ENCODE data around the gene ADA. TPM values are rescaled to one million over a fixed set of nuclear protein-coding genes. Genes with fewer than 3 reads are reported as not detected.

Gene ADA
- total and polyA plus RNA-seq, 2 of the 13 experiments (the other 11 are each of a cell fraction or from before 2014, with no cell fraction given), result 2.5 to 11.3 TPM

- TF ChIP-seq LRRFIP1 (CRISPR knock-in tag; conservative IDR thresholded peaks at IDR 0.05) (peak; percentile 10; the same call in 1 of the 2 replicates), SYNCRIP (IDR thresholded peaks at IDR 0.05; ENCODE audit: insufficient read depth, low read depth, low read length) (no peak), HOXA5 (CRISPR knock-in tag; IDR thresholded peaks at IDR 0.05) (no peak; the same call in none of the 2 replicates), ZMAT3 (CRISPR knock-in tag; conservative IDR thresholded peaks at IDR 0.05) (peak; percentile 87; the same call in 1 of the 2 replicates), ZNF234 (CRISPR knock-in tag; conservative IDR thresholded peaks at IDR 0.05) (no peak), MTF2 (CRISPR knock-in tag; IDR thresholded peaks at IDR 0.05; ENCODE audit: borderline replicate concordance) (peak; percentile 80; the same call in 1 of the 2 replicates), GMEB1 (CRISPR knock-in tag; IDR thresholded peaks at IDR 0.05; ENCODE audit: borderline replicate concordance) (peak; percentile 85; the same call in 1 of the 2 replicates), YEATS4 (CRISPR knock-in tag; IDR thresholded peaks at IDR 0.05; ENCODE audit: borderline replicate concordance) (peak; percentile 76), ZNF569 (CRISPR knock-in tag; IDR thresholded peaks at IDR 0.05; ENCODE audit: borderline replicate concordance) (no peak), ATF7 (IDR thresholded peaks at IDR 0.05) (no peak), ATF7 (CRISPR knock-in tag; IDR thresholded peaks at IDR 0.05) (no peak; the same call in 1 of the 2 replicates), MED13 (CRISPR knock-in tag; IDR thresholded peaks at IDR 0.05) (0 out of 2 replicates have a peak, but pooled peaks have one; percentile 18), FIP1L1 (IDR thresholded peaks at IDR 0.05; ENCODE audit: borderline replicate concordance, insufficient read depth, low read depth, low read length) (no peak), GPN1 (CRISPR knock-in tag; IDR thresholded peaks at IDR 0.05; ENCODE audit: borderline replicate concordance) (no peak), KLF11 (CRISPR knock-in tag; IDR thresholded peaks at IDR 0.05) (peak; percentile 72; the same call in 1 of the 2 replicates), GZF1 (CRISPR knock-in tag; IDR thresholded peaks at IDR 0.05) (no peak), MEIS1 (CRISPR knock-in tag; IDR thresholded peaks at IDR 0.05; ENCODE audit: borderline replicate concordance) (peak; percentile 83; the same call in 1 of the 2 replicates), ZNF775 (CRISPR knock-in tag; IDR thresholded peaks at IDR 0.05; ENCODE audit: borderline replicate concordance) (no peak), RORA (CRISPR knock-in tag; IDR thresholded peaks at IDR 0.05) (no peak), ZNF83 (CRISPR knock-in tag; IDR thresholded peaks at IDR 0.05; ENCODE audit: borderline replicate concordance) (peak; percentile 40; the same call in 1 of the 2 replicates), ZNF773 (CRISPR knock-in tag; IDR thresholded peaks at IDR 0.05; ENCODE audit: borderline replicate concordance) (no peak), AGO2 (optimal IDR thresholded peaks at IDR 0.05; ENCODE audit: low read depth, low read length) (no peak)
- TF ChIP-seq, protein P1, sequence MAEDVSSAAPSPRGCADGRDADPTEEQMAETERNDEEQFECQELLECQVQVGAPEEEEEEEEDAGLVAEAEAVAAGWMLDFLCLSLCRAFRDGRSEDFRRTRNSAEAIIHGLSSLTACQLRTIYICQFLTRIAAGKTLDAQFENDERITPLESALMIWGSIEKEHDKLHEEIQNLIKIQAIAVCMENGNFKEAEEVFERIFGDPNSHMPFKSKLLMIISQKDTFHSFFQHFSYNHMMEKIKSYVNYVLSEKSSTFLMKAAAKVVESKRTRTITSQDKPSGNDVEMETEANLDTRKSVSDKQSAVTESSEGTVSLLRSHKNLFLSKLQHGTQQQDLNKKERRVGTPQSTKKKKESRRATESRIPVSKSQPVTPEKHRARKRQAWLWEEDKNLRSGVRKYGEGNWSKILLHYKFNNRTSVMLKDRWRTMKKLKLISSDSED (CRISPR knock-in tag; IDR thresholded peaks at IDR 0.05), result no peak
Observed at GRCh38 chr20:44609516-44610312, 41.8 kb downstream of the ADA start (continued).

Measured in HepG2 (cell line).